HCT116 (cell line): Measurements from ENCODE around the gene PRKCD. TPM values are rescaled to one million over a fixed set of nuclear protein-coding genes. Genes with fewer than 3 reads are reported as not detected.

Experiments
- ATAC-seq: fragments of 200-7000 bp; cut with Tn5 transposase; 2 replicates; pipeline ENCODE4 v1.9.1; 2020; ENCODE audit warnings: mild to moderate bottlenecking, moderate library complexity
- BruUV-seq: library from RNA; stranded (reverse); fragments of 400-500 nt; replicated peaks from 2 replicates; lab custom pipeline; 2021; lab: Mats Ljungman, UMichigan
- CTCF ChIA-PET: fragments of 300-600 bp; sonication (Branson Sonifier 250); formaldehyde crosslinking; loops from one replicate; lab custom pipeline; 2021; ENCODE audit warnings: antibody characterized with exemption; lab: Charles Lee
- POLR2A ChIA-PET: fragments of 300-600, 350-600 bp; sonication (Branson Sonifier 250); formaldehyde crosslinking; loops from one replicate; lab custom pipeline; 2021; ENCODE audit warnings: antibody characterized with exemption; lab: Charles Lee
- RAD21 ChIA-PET, 2 experiments: fragments of 300-600 bp; sonication (Branson Sonifier 250); formaldehyde crosslinking; loops; one replicate each; lab custom pipeline; 2023; ENCODE audit warnings: low total read pairs in 2 of 2; ENCODE audit not compliant: uncharacterized antibody in 2 of 2, unreplicated experiment in 2 of 2, low non-redundant PET in 1 of 2; lab: Charles Lee
- DNase-seq: peaks from one replicate; pipeline ENCODE4 v3.0.0-alpha.2; 2010; ENCODE audit warnings: low read depth, low spot score
- H2AFZ ChIP-seq: fragments of 200-600 bp; shearing (Covaris generic), sonication (generic); 2 replicates; pipeline ENCODE4 v1.6.1; 2017; ENCODE audit warnings: low read depth, mixed run types, mixed read lengths, antibody characterized with exemption, low read length; ENCODE audit not compliant: poor library complexity, severe bottlenecking
- H3K27ac ChIP-seq: 2 replicates; pipeline ENCODE4 v1.5.1; 2012; ENCODE audit warnings: low read depth, low read length
- H3K27me3 ChIP-seq: fragments of 200-600 bp; sonication (generic); 2 replicates; pipeline ENCODE4 v1.6.1; 2016; ENCODE audit warnings: mixed run types, low read length, mixed read lengths; ENCODE audit not compliant: insufficient read depth
- H3K36me3 ChIP-seq, 2 experiments: fragments of 200-500 bp in 1 of 2; fragments of 200-600 bp in 1 of 2; sonication (Bioruptor generic) in 1 of 2; sonication (generic) in 1 of 2; 2 replicates each; pipeline versions ENCODE4 v1.5.1 to v1.6.1; 2014 to 2016; ENCODE audit warnings: low read length in 2 of 2, inconsistent platforms in 1 of 2, mixed read lengths in 1 of 2, mixed run types in 1 of 2; ENCODE audit not compliant: insufficient read depth in 2 of 2, control insufficient read depth in 1 of 2
- H3K4me1 ChIP-seq, 2 experiments: fragments of 200-600 bp in 1 of 2; sonication (generic) in 1 of 2; 2 replicates each; pipeline versions ENCODE4 v1.5.1 to v1.6.1; 2012 to 2017; ENCODE audit warnings: low read length in 2 of 2, inconsistent platforms in 1 of 2, mild to moderate bottlenecking in 1 of 2, mixed read lengths in 1 of 2, mixed run types in 1 of 2, moderate library complexity in 1 of 2; ENCODE audit not compliant: insufficient read depth in 2 of 2, control insufficient read depth in 1 of 2
- H3K4me2 ChIP-seq: fragments of 200-600 bp; sonication (generic); 2 replicates; pipeline ENCODE4 v1.6.1; 2017; ENCODE audit warnings: mixed run types, low read length, mixed read lengths
- H3K4me3 ChIP-seq, 2 experiments: fragments of 200-600 bp in 1 of 2; sonication (generic) in 1 of 2; replicated peaks in 1 of 2; 2 replicates each; pipeline ENCODE4 v1.5.1; 2011 to 2016; ENCODE audit warnings: low read length in 2 of 2, control low read depth in 1 of 2, low read depth in 1 of 2, mild to moderate bottlenecking in 1 of 2, mixed read lengths in 1 of 2, mixed run types in 1 of 2
- H3K79me2 ChIP-seq: fragments of 200-600 bp; sonication (generic); 2 replicates; pipeline ENCODE4 v1.6.1; 2017; ENCODE audit warnings: mild to moderate bottlenecking, mixed run types, low read length, moderate library complexity, mixed read lengths; ENCODE audit not compliant: insufficient read depth
- H3K9ac ChIP-seq: fragments of 200-600 bp; sonication (generic); 2 replicates; pipeline ENCODE4 v1.6.1; 2016; ENCODE audit warnings: low read length, mixed read lengths
- H3K9me2 ChIP-seq: fragments of 200-600 bp; sonication (generic), shearing (Covaris generic); 2 replicates; pipeline ENCODE4 v1.6.1; 2017; ENCODE audit warnings: mixed run types, mild to moderate bottlenecking, moderate library complexity; ENCODE audit not compliant: insufficient read depth
- H3K9me3 ChIP-seq, 2 experiments: fragments of 200-500 bp in 1 of 2; fragments of 200-600 bp in 1 of 2; sonication (Bioruptor generic) in 1 of 2; sonication (generic) in 1 of 2; 2 replicates each; pipeline ENCODE4 v1.6.1; 2014 to 2017; ENCODE audit warnings: low read length in 2 of 2, mixed read lengths in 2 of 2, inconsistent platforms in 1 of 2, low read depth in 1 of 2, mild to moderate bottlenecking in 1 of 2, mixed run types in 1 of 2, moderate library complexity in 1 of 2; ENCODE audit not compliant: control insufficient read depth in 1 of 2, insufficient read depth in 1 of 2
- H4K20me1 ChIP-seq: fragments of 200-600 bp; sonication (generic), shearing (Covaris generic); 2 replicates; pipeline ENCODE4 v1.6.1; 2017; ENCODE audit warnings: mixed run types, mild to moderate bottlenecking, moderate library complexity; ENCODE audit not compliant: insufficient read depth
- CTCF ChIP-seq, 3 experiments: fragments of 200-600 bp in 1 of 3; sonication (generic) in 1 of 3; IDR thresholded peaks in 2 of 3; conservative IDR thresholded peaks in 1 of 3; 2 replicates each; pipeline ENCODE4 v1.5.1; 2012 to 2017; ENCODE audit warnings: low read depth in 2 of 3, low read length in 2 of 3, antibody characterized with exemption in 1 of 3, borderline replicate concordance in 1 of 3, control low read depth in 1 of 3, mild to moderate bottlenecking in 1 of 3, mixed read lengths in 1 of 3, mixed run types in 1 of 3, moderate library complexity in 1 of 3; ENCODE audit not compliant: insufficient read depth in 1 of 3
- EZH2 ChIP-seq: fragments of 200-600 bp; sonication (generic); IDR thresholded peaks from 2 replicates; pipeline ENCODE4 v1.6.1; 2017; ENCODE audit warnings: antibody characterized with exemption, mixed run types
- FOSL1 ChIP-seq: IDR thresholded peaks from 2 replicates; pipeline ENCODE4 v1.6.1; 2012; ENCODE audit warnings: low read depth
- JUND ChIP-seq: IDR thresholded peaks from 2 replicates; pipeline ENCODE4 v1.6.1; 2012
- RAD21 ChIP-seq: IDR thresholded peaks from 2 replicates; pipeline ENCODE4 v1.6.1; 2012; ENCODE audit warnings: low read depth, mild to moderate bottlenecking
- REST ChIP-seq: IDR thresholded peaks from 2 replicates; pipeline ENCODE4 v1.6.1; 2012; ENCODE audit warnings: low read depth
- SP1 ChIP-seq: IDR thresholded peaks from 2 replicates; pipeline ENCODE4 v1.6.1; 2012; ENCODE audit warnings: low read depth
- YY1 ChIP-seq: IDR thresholded peaks from 2 replicates; pipeline ENCODE4 v1.6.1; 2011; ENCODE audit warnings: low read length, low read depth, moderate library complexity, mild to moderate bottlenecking; ENCODE audit not compliant: insufficient replicate concordance; ENCODE audit errors: extremely low read depth
- ZFX ChIP-seq: fragments of 450-650 bp; IDR thresholded peaks from 2 replicates; pipeline ENCODE4 v1.6.1; 2017
- intact Hi-C: fragments of 100-400 bp; cut with micrococcal nuclease; formaldehyde crosslinking; loops from 2 replicates; pipeline ENCODE4 v1.10.0; 2022
- total RNA-seq: library from RNA; stranded (reverse); gene quantifications from one replicate; pipeline ENCODE4 v1.2.1, GENCODE V29; 2021; ENCODE audit not compliant: unreplicated experiment

PRKCD gene
- total RNA-seq, 1 experiment from 2014 or later = 34.4 TPM

DNA sequence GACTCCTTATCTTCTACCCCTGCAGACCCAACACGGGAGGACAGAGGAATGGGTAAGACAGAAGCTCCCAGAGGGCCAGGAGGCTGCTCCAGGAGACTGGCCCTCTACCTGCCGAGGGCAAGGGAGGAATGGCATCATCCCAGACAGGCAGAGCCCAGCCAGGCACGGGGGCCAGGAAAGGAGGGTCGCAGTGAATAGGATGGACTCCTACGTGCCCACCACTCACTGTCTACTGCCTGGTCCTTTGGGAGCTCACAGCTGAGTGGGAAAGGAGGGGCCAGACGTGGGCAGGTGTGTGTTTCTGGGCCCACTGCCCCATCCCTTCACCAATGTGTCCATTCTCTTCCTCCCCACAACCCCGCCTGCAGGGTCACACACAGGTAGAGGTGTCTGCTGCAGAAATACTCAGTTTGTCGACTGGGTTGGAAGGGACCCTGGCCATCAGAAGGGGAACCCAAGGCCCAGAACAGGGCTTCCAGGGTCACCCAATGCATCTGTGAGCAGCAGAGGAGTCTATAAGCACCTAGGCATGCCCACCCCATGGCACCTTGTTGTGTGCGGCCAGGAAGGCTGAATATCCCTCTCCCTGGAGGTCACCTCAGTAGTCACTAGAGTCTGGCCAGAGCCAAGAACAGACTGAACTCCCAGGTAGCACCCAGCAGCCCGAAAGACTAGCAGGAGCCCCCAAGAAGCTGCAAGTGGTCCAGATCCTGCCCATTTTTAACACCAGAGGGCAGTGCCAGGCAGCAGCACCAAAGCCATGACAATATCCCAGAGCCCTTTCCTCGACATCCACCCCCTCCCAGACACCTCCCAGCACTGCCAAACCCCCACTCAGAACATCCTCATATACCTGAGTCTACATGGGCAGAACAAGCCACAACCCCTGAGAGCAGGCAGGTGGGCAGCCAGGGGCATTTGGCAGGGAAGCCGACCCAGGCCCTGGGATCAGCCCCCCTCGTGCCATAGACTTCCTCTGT lies 70.8 kb downstream of the PRKCD start:
- RAD21 ChIA-PET = no interaction called here
- intact Hi-C loops = no loop called here
- Histone ChIP-seq H3K27ac (peak overlapping the region; percentile 18; the same call in 1 of the 2 replicates), H3K4me2 (no peak overlapping the region), H3K9me2 (no peaks in the 10 kb centered on the region), H2AFZ (no peak overlapping the region), H3K9ac (no peak overlapping the region), H3K9me3 (no peaks in the 10 kb centered on the region), H3K27me3 (no peaks in the 10 kb centered on the region), H3K4me3 (no peak overlapping the region), H4K20me1 (no peaks in the 10 kb centered on the region), H3K4me1 (peaks cover 12 to 16% of the 10 kb centered on the region in 2 experiments), H3K79me2 (peaks cover 45% of the 10 kb centered on the region), H3K36me3 (peaks cover 52 to 98% of the 10 kb centered on the region in 2 experiments; a peak in 3 of 4 replicates)
- DNase-seq (no peak), ATAC-seq (peak; percentile 14; the same call in 1 of the 2 replicates)
- TF ChIP-seq EZH2 (no peak), REST (no peak), JUND (no peak), SP1 (no peak), CTCF (IDR thresholded peaks at IDR 0.05 in 2 of 3, conservative IDR thresholded peaks at IDR 0.05 in 1 of 3; ENCODE audit: borderline replicate concordance in 1 of 3, insufficient read depth in 1 of 3, low read depth in 2 of 3, low read length in 2 of 3) (peak in 2 of 3 experiments; percentile 23 to 37; a peak in 3 of 6 replicates), FOSL1 (no peak), ZFX (no peak), RAD21 (peak; percentile 34), YY1 (no peak)
- POLR2A ChIA-PET = no interaction called here
- no TSS peak for BruUV-seq
- CTCF ChIA-PET = no interaction called here
